Ishikawa (cell line): Measurements from ENCODE around the gene TMEM41B.

ENCODE experiments used
- CEBPB ChIP-seq: IDR thresholded peaks from 2 replicates; pipeline ENCODE4 v1.6.1; 2012
- CREB1 ChIP-seq: IDR thresholded peaks from 2 replicates; pipeline ENCODE4 v1.6.1; 2012; ENCODE audit warnings: low read depth
- EGR1 ChIP-seq: IDR thresholded peaks from 2 replicates; pipeline ENCODE4 v1.6.1; 2012
- EP300 ChIP-seq: IDR thresholded peaks from 2 replicates; pipeline ENCODE4 v1.6.1; 2012; ENCODE audit warnings: borderline replicate concordance
- FOXM1 ChIP-seq: IDR thresholded peaks from 2 replicates; pipeline ENCODE4 v1.6.1; 2012; ENCODE audit warnings: low read depth, borderline replicate concordance
- NFIC ChIP-seq: IDR thresholded peaks from 2 replicates; pipeline ENCODE4 v1.6.1; 2012
- RAD21 ChIP-seq: IDR thresholded peaks from 2 replicates; pipeline ENCODE4 v1.6.1; 2012; ENCODE audit warnings: low read depth
- TAF1 ChIP-seq: IDR thresholded peaks from 2 replicates; pipeline ENCODE4 v1.6.1; 2012; ENCODE audit warnings: low read depth, mild to moderate bottlenecking
- TCF12 ChIP-seq: IDR thresholded peaks from 2 replicates; pipeline ENCODE4 v1.6.1; 2012; ENCODE audit warnings: low read depth
- TEAD4 ChIP-seq: IDR thresholded peaks from 2 replicates; pipeline ENCODE4 v1.6.1; 2012
- YY1 ChIP-seq: IDR thresholded peaks from 2 replicates; pipeline ENCODE4 v1.6.1; 2012; ENCODE audit warnings: low read depth
- ZBTB7A ChIP-seq: IDR thresholded peaks from 2 replicates; pipeline ENCODE4 v1.6.1; 2012; ENCODE audit warnings: low read depth
- TF ChIP-seq, protein P1 (sequence below): IDR thresholded peaks from 2 replicates; pipeline ENCODE4 v1.6.1; 2012; ENCODE audit warnings: low read depth, mild to moderate bottlenecking
- TF ChIP-seq, protein P2 (sequence below): IDR thresholded peaks from 2 replicates; pipeline ENCODE4 v1.6.1; 2012
- TF ChIP-seq, protein P3 (sequence below): IDR thresholded peaks from 2 replicates; pipeline ENCODE4 v1.6.1; 2012

Gene TMEM41B

DNA sequence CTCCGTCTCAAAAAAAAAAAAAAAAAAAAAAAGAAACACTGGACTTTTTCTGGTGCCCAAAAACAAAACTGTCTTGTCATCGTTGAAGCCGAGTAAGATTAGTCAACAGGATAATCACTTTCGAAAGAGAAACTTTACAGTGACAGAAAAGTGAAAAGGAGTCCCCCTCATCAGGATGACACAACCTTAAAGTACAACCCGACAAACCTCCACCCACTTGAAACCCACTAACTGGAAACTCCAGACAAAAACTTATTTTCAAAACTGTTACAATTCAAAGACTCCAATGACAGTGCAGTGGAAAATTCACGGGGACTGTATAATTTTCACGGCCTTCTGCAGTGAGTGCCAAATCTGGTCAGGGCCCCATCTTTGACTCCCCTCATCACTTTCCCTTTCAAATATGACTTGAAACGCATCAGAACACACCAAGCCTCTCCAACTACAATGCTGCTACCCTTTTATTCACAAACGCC is 50.5 kb downstream of the TMEM41B start:
- no peak for TF ChIP-seq TEAD4
- TF ChIP-seq, protein P1, sequence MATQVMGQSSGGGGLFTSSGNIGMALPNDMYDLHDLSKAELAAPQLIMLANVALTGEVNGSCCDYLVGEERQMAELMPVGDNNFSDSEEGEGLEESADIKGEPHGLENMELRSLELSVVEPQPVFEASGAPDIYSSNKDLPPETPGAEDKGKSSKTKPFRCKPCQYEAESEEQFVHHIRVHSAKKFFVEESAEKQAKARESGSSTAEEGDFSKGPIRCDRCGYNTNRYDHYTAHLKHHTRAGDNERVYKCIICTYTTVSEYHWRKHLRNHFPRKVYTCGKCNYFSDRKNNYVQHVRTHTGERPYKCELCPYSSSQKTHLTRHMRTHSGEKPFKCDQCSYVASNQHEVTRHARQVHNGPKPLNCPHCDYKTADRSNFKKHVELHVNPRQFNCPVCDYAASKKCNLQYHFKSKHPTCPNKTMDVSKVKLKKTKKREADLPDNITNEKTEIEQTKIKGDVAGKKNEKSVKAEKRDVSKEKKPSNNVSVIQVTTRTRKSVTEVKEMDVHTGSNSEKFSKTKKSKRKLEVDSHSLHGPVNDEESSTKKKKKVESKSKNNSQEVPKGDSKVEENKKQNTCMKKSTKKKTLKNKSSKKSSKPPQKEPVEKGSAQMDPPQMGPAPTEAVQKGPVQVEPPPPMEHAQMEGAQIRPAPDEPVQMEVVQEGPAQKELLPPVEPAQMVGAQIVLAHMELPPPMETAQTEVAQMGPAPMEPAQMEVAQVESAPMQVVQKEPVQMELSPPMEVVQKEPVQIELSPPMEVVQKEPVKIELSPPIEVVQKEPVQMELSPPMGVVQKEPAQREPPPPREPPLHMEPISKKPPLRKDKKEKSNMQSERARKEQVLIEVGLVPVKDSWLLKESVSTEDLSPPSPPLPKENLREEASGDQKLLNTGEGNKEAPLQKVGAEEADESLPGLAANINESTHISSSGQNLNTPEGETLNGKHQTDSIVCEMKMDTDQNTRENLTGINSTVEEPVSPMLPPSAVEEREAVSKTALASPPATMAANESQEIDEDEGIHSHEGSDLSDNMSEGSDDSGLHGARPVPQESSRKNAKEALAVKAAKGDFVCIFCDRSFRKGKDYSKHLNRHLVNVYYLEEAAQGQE: no peak
- TF ChIP-seq ZBTB7A: no peak
- no peak for TF ChIP-seq RAD21
- TF ChIP-seq TCF12: no peak
- TF ChIP-seq, protein P2, sequence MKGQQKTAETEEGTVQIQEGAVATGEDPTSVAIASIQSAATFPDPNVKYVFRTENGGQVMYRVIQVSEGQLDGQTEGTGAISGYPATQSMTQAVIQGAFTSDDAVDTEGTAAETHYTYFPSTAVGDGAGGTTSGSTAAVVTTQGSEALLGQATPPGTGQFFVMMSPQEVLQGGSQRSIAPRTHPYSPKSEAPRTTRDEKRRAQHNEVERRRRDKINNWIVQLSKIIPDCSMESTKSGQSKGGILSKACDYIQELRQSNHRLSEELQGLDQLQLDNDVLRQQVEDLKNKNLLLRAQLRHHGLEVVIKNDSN: no peak
- no peak for TF ChIP-seq CREB1
- no peak for TF ChIP-seq FOXM1
- TF ChIP-seq EGR1: no peak
- no peak for TF ChIP-seq TAF1
- TF ChIP-seq, protein P3, sequence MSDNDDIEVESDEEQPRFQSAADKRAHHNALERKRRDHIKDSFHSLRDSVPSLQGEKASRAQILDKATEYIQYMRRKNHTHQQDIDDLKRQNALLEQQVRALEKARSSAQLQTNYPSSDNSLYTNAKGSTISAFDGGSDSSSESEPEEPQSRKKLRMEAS: no peak
- TF ChIP-seq EP300: no peak

DNA sequence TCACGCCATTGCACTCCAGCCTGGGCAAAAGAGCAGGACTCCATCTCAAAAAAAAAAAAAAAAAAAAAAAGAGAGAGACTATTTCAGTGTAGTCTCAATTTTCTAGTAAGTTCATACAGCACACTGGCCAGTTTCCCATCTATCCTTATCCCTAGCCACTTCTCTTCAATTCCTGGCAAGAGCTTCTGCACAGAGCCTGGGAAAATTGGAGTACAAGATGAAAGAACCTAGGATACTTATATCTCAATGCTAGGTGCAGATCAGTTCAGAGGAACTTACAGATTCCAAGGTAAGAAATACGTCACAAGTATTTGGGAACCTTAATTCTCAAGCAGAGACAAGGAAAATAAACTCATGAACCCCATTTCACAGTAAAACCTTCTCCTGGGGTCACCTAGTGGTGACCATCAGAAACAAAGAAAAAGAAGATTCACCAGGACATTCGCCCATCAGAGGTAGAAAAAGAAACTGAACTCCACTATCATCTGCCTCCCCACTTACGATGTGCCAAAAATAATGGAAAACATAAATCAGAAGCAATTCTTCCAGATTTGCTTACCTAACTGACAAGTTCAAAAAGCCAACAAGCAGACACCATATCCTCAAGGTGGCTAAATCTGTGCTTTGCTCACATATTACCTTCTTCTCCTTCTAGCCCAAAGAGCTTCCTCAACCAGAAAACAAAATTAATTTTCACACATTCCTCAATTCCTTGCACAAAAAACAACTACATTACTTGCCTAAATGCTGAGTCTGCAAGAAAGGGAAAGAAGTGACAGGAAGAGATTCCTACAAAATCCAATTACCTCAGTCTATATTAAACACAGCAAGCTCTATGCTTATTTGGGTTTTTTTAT is 54.2 kb downstream of the TMEM41B start:
- TF ChIP-seq TCF12 (no peak), RAD21 (peak; percentile 8; the same call in 1 of the 2 replicates)

DNA sequence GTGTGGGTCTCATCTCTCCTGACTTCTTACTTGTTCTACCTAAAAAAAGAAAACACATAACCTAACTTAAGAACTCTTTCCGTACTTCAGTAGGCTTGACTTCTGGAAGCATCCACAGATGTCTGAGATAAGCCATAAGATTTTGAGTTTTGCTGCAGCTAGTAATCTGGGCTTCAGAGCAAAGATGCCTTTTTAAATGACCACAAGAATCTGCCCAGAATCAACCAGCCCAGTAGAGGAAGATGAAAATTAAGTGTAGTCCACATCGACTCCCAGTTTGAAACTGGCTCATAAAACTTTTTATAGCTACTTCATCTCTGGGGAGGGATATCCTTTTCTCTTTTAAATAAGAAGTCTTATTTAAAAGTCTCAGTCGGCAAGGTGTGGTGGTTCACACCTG is 60.0 kb downstream of the TMEM41B start:
- TF ChIP-seq TAF1 (no peak), FOXM1 (no peak), YY1 (no peak), TCF12 (no peak), CEBPB (no peak), EP300 (no peak), ZBTB7A (no peak), RAD21 (no peak), CREB1 (no peak), TEAD4 (no peak), EGR1 (no peak), NFIC (no peak)
- TF ChIP-seq, protein P2: no peak
- TF ChIP-seq, protein P1: no peak
- TF ChIP-seq, protein P3: no peak

DNA sequence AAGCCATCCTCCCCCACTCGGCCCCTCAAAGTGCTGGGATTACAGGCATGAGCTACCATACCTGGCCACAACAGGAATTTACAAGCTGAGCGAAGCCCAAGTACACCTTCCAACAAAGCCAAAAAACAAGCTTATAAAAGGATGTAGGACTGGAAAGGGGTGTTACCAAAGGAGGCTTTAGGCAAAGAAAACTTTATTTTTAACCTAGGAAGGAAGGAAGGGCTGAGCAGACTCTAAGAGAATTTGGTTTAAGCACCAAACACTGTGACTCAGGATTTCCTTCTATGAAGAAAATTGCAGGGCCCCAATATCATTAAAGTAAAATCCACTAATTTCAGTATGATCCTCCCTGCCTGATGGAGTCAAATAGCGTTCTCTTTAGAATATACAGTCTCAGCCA is 61.3 kb downstream of the TMEM41B start:
- no peak for TF ChIP-seq RAD21
- TF ChIP-seq YY1: no peak
- TF ChIP-seq TAF1: no peak
- TF ChIP-seq, protein P2: no peak
- no peak for TF ChIP-seq TCF12
- TF ChIP-seq TEAD4: no peak
- no peak for TF ChIP-seq CREB1
- TF ChIP-seq, protein P1: no peak
- TF ChIP-seq NFIC: no peak
- TF ChIP-seq, protein P3: no peak
- TF ChIP-seq CEBPB: no peak
- TF ChIP-seq EGR1: no peak
- no peak for TF ChIP-seq EP300
